ENCODE measurements around the gene HABP4.

DNA sequence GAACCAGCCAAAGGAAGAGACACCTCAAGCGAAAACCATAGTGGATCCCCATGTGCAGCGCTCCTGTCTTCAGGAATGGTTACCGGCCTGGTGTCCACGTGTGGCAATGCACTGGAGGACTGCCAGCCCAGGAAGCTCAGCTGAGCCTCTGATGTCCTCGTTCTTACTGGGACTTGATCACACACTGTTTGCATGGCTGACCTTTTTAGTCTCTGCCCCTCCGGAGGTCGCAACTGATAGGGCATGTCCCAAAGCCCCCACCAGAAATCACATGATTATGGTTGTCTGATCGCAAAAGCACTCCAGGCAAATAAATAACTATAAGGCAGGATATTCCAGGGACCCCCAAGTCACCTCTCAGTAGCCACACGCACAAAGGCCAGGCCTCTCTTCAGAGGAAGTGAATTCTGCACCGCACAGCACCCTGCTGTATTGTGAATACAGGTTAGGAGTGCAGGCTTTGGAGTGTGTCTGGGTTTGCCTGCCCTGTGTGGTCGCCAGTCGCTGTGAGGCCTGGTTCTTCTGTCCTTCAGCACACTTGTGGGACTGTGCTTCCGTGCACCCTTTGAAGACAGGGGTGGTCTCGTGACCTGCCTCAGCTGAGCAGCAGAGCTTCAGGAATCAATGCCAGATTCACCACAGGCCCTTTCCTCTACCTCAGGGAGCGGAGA, 13.4 kb upstream of the HABP4 start:
- TF ChIP-seq, protein P1, sequence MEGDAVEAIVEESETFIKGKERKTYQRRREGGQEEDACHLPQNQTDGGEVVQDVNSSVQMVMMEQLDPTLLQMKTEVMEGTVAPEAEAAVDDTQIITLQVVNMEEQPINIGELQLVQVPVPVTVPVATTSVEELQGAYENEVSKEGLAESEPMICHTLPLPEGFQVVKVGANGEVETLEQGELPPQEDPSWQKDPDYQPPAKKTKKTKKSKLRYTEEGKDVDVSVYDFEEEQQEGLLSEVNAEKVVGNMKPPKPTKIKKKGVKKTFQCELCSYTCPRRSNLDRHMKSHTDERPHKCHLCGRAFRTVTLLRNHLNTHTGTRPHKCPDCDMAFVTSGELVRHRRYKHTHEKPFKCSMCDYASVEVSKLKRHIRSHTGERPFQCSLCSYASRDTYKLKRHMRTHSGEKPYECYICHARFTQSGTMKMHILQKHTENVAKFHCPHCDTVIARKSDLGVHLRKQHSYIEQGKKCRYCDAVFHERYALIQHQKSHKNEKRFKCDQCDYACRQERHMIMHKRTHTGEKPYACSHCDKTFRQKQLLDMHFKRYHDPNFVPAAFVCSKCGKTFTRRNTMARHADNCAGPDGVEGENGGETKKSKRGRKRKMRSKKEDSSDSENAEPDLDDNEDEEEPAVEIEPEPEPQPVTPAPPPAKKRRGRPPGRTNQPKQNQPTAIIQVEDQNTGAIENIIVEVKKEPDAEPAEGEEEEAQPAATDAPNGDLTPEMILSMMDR (IDR thresholded peaks at IDR 0.05), result no peak
- no peak for TF ChIP-seq POLR2A (IDR thresholded peaks at IDR 0.05)
